GM19099 (cell line): ENCODE data around the gene NDUFB8.

ENCODE experiments used
- POLR2A ChIP-seq: IDR thresholded peaks from 3 replicates; pipeline ENCODE4 v1.6.1; 2011; ENCODE audit warnings: low read depth; ENCODE audit not compliant: insufficient read length; ENCODE audit errors: extremely low read depth

Gene NDUFB8

GRCh38 chr10:100529475-100530298 lies at the start of gene NDUFB8:
Gene NDUFB8 (minus strand): TSS chr10:100529871. CDS start chr10:100529851, 20 bp downstream.
- TF ChIP-seq POLR2A: peak; percentile 83

GRCh38 chr10:100576282-100576635 lies 46.6 kb upstream of the NDUFB8 start:
- no peak for TF ChIP-seq POLR2A

GRCh38 chr10:100575585-100576281 lies 46.1 kb upstream of the NDUFB8 start:
- TF ChIP-seq POLR2A: no peak

DNA sequence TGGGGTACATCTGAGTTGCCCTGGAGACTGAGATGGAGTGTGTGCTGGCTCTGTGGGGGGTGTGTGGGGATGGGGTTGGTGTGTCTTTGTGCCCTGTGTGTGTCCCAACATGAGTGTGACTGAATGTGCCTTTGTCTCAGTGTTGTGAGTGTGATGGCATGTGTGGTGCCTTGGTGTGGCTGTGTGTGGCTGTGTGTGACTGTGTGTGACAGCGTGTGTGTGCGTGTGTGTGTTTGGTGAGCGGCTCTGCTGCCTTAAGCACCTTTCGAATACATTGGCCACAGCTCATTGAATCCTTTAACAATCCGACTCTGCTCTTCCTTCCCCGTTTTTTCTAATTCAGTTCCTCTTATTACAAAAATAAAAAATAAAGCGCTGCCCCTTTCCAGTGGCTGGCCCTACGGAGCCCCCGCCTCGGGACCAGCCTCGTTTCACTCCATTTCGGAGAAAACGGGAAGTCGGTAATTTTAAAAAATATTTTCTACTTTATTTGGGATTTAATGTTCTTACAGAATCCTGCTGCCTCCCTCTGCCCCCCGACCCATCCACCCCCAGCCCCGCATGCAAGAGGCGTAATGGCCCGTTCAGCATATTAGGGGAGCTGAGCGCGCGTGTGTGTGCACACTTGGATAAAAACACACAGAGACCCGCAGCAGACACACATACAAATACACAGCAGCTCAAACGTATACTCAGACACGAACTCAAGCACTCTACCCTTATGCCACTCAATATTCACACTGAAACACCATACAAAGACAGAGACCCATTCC lies 41.6 kb upstream of the NDUFB8 start:
- TF ChIP-seq POLR2A: no peak

- no peak for TF ChIP-seq POLR2A
These were observed 40.8 kb upstream of the NDUFB8 start for GRCh38 chr10:100570506-100570905.

- TF ChIP-seq POLR2A: no peak
These were observed 40.2 kb upstream of the NDUFB8 start for GRCh38 chr10:100569687-100570481.

- no peak for TF ChIP-seq POLR2A
These were observed 39.2 kb upstream of the NDUFB8 start for GRCh38 chr10:100568912-100569311.

DNA sequence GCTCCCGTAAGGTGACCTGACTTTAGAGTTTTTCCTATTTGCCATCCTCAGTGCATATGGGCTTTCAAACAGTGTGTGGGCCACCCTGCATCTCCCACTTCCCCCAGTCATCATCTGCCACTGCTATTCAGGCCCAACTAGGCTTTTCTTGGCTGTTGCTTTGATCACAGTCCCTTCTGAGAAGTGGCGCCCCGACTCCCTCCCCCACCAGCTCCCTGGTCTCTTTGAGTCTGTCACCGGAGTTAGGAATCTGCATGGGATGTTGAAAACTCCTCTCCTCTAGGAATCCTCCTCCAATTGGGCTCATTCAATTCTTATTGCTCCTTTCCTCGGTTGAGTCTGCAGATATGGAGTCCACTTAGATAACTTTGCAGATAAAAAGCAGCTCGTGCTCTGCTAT lies 38.2 kb upstream of the NDUFB8 start:
- TF ChIP-seq POLR2A: no peak

- TF ChIP-seq POLR2A: no peak
These were observed 37.6 kb upstream of the NDUFB8 start for GRCh38 chr10:100567249-100567648.

- TF ChIP-seq POLR2A: no peak
These were observed 36.9 kb upstream of the NDUFB8 start for GRCh38 chr10:100566561-100566960.

DNA sequence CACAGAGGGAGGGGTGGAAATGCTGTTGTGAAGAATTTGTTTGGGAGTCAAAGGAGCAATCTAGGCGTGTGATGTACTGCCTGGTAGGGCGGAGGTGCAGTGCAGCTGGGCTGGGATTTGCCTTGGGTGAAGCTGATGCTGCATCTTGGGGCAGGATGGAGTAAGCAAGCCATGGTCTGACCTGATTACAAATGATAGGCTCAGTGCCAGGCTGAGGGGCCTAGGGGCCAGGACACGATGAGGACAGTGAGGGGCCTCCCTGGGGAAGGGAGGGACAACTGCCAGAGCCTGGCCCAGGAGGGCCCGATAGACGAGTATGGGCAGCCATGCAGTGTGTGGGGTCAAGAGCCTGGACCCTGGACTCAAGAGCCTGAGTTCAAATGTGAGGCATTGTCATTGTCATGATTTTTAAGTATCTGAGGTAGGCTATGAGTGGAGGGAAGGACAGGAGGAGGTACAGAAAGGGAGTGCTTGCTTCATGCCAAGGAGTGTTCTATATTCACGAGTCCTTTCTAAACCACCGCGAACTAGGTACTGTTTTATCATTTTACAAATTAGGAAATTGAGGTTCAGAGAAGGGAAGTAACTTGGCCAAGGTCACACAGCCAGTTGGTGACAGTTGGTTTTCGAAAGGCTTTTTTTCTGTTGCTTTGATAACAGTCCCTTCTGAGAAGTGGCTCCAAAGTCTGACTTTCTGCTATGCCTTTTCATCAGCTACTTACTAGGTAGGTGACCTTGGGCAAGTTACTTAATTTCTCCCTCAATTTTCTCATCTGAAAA lies 35.7 kb upstream of the NDUFB8 start:
- no peak for TF ChIP-seq POLR2A

- TF ChIP-seq POLR2A: no peak
These were observed 32.5 kb upstream of the NDUFB8 start for GRCh38 chr10:100562008-100562672.

DNA sequence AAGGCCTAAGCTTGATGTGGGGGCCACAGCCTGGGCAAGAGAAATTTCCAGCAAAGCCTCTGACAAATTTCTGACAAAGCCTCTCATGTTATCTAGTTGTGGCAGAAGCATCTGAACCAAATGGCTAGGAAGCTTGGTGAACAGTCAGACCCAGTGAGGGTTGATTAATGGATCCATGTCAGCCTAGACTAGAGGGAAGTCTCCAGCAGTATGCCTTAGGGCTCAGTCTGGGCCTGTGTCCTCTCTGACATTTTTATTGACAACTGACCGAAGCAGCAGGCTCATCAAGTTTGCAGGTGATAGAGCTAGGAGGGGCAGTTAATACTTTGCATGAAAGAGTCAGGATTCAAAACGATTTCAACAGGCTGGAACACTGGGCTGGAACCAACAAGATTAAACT lies 31.3 kb upstream of the NDUFB8 start:
- TF ChIP-seq POLR2A: no peak
